PFSK-1 (cell line): Measurements from ENCODE around the gene CTU1.

Experiments used
- FOXP2 ChIP-seq: optimal IDR thresholded peaks from 2 replicates; pipeline ENCODE3; 2011; ENCODE audit warnings: borderline replicate concordance, control low read depth, inconsistent platforms; ENCODE audit not compliant: insufficient read depth; ENCODE audit errors: extremely low read length, extremely low read depth
- POLR2AphosphoS5 ChIP-seq: IDR thresholded peaks from 2 replicates; pipeline ENCODE4 v1.6.1; 2012; ENCODE audit warnings: low read depth, mild to moderate bottlenecking, control low read depth, low read length, moderate library complexity
- SIN3A ChIP-seq: IDR thresholded peaks from 2 replicates; pipeline ENCODE4 v1.6.1; 2012; ENCODE audit warnings: mild to moderate bottlenecking, low read length, moderate library complexity, borderline replicate concordance; ENCODE audit not compliant: insufficient read depth
- TAF1 ChIP-seq: IDR thresholded peaks from 2 replicates; pipeline ENCODE4 v1.6.1; 2012; ENCODE audit warnings: low read length, control low read depth, borderline replicate concordance; ENCODE audit not compliant: insufficient read depth
- TF ChIP-seq, protein P1 (sequence below), 2 experiments: IDR thresholded peaks; 2 replicates each; pipeline versions ENCODE4 v1.6.1 to v1.8.0; 2011 to 2012; ENCODE audit warnings: low read depth in 2 of 2, low read length in 2 of 2, control low read depth in 1 of 2, inconsistent platforms in 1 of 2, mild to moderate bottlenecking in 1 of 2, moderate library complexity in 1 of 2; ENCODE audit not compliant: insufficient read depth in 1 of 2

DNA sequence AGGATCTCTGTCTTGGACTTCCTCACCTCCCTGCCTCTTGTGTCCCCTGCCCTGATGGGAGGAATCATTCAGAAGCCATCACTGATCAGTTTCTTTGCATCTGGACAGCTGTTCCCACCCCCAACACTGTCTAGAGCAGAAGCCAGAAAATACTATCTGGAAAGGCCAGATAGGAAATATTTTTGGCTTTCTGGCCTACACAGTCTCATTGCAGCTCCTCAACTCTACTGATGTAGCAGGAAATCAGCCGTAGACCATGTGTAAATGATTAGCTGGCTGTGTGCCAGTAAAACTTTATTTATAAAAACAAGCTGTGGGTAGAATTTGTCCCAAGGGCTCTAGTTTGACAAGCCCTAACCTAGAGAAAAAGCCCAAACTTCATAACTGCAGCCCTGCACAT is 39.5 kb upstream of the CTU1 start:
- TF ChIP-seq, protein P1, sequence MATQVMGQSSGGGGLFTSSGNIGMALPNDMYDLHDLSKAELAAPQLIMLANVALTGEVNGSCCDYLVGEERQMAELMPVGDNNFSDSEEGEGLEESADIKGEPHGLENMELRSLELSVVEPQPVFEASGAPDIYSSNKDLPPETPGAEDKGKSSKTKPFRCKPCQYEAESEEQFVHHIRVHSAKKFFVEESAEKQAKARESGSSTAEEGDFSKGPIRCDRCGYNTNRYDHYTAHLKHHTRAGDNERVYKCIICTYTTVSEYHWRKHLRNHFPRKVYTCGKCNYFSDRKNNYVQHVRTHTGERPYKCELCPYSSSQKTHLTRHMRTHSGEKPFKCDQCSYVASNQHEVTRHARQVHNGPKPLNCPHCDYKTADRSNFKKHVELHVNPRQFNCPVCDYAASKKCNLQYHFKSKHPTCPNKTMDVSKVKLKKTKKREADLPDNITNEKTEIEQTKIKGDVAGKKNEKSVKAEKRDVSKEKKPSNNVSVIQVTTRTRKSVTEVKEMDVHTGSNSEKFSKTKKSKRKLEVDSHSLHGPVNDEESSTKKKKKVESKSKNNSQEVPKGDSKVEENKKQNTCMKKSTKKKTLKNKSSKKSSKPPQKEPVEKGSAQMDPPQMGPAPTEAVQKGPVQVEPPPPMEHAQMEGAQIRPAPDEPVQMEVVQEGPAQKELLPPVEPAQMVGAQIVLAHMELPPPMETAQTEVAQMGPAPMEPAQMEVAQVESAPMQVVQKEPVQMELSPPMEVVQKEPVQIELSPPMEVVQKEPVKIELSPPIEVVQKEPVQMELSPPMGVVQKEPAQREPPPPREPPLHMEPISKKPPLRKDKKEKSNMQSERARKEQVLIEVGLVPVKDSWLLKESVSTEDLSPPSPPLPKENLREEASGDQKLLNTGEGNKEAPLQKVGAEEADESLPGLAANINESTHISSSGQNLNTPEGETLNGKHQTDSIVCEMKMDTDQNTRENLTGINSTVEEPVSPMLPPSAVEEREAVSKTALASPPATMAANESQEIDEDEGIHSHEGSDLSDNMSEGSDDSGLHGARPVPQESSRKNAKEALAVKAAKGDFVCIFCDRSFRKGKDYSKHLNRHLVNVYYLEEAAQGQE (IDR thresholded peaks at IDR 0.05; ENCODE audit: insufficient read depth in 1 of 2, low read depth in 2 of 2, low read length in 2 of 2) = no peak
- no peak for TF ChIP-seq POLR2AphosphoS5
- TF ChIP-seq TAF1 = no peak
- no peak for TF ChIP-seq SIN3A
- no peak for TF ChIP-seq FOXP2
